HG02623 (cell line): Measurements from ENCODE around the gene RPL36A.
A peak's percentile ranks its signal among the peaks of the same experiment; 100 is the strongest.

Source experiments
- ATAC-seq: cut with Tn5 transposase; IDR thresholded peaks from one replicate; pipeline ENCODE4 v1.9.1; 2021; ENCODE audit warnings: moderate library complexity; ENCODE audit not compliant: unreplicated experiment

Gene RPL36A

DNA sequence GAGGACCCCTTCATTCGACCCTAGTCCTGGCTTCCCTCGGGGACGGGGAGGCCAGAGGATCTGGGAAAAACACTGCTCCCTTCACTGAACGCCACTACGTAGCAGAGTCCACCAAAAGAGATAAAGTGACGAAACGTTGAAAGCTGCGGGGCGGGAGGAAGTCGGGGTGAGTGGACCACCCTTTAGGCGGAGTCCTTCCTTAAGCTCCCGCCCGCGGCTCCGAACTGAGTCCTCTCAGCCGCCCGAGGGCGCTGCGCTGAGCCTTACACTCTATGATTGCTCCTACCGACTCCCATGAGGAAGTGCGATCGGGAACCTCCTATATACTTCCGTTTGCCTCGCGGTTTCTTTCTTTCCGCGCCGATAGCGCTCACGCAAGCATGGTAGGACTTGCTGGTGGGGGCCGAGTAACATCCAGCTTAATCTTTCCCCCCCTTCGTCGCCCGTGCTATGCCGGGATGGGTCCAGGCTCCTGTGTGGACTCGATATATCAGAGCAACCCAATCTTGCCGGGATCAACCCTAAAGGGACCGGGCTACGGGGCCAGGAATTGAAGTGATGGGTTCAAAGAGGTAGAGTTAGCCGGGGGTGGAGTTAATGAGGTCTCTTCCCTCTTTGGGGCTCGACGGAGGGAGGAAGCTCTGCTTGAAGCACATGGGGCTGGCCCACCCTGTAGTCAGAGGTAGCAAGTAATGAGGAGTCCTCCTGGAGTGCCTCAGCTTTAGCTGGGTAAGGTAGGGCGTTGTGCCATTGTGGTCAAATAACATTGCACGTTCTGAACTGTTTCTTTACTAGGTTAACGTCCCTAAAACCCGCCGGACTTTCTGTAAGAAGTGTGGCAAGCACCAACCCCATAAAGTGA lies at the start of gene RPL36A:
Gene RPL36A, plus strand, starts transcription at position 348 of the 862 bp plus-strand sequence. Its CDS starts 33 bp downstream, at position 381.
- peak; percentile 76 for ATAC-seq

GRCh38 chrX:101347859-101348451 lies 42.9 kb upstream of the RPL36A start:
- no peak for ATAC-seq

DNA sequence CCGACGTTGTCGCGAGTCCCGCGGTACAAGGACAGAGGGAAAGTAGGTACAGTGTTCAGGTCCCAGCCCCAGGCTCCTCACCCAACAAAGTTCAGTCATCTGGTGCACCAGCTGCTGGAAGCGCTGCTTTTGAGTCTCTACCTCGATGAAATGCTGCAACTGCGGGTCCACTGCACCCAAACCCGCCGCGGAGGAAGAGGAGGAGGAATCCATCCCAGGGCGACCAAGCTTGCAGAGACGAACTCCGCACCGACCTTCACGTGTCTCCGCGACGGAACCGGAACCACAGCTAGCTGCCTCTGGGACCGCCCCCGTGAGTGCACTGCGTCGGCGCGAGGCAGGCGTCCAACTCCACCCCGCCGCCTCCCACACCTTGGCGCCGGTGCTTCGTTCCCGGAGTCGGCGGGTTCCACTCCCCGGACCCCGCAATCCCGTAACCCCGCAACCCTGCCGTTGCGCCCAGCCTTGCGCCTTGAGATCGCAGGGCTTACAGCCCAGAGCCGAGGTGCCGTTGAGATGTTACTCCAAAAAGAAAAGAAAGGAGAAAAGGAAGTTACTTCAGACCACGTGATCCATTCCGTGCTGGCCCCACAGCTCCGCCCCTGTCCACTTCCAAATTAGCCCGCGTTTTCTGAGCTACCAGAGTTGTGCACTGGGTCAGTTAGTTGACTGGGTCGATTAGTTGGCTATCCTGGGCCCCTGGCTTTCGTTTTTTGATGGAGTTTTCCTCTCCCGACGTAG lies 42.2 kb upstream of the RPL36A start, which contains the start of gene TIMM8A:
Gene TIMM8A, minus strand, starts transcription at position 291 of the 741 bp plus-strand sequence. Its CDS starts 78 bp downstream, at position 213.
- ATAC-seq, result peak; percentile 99

DNA sequence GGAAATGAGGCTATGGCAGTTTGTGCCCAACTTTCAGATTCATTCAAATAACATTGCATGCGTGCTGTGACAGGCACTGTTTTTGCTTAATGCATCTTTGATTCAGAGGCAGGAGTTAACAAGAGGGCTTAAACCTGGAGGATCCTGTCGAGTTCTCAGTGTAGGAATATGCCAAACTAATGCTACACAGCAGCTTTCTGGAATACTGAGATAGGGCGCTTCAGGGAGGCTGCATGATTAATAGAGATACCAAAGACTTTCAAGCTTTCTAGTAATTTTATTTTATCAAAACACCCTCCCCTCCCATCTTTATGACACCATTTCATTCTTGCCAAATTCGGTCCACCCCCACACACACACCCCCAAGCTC lies 41.6 kb upstream of the RPL36A start:
- no peak for ATAC-seq

- ATAC-seq, result no peak
Observed at GRCh38 chrX:101357166-101357795, 33.5 kb upstream of the RPL36A start.

DNA sequence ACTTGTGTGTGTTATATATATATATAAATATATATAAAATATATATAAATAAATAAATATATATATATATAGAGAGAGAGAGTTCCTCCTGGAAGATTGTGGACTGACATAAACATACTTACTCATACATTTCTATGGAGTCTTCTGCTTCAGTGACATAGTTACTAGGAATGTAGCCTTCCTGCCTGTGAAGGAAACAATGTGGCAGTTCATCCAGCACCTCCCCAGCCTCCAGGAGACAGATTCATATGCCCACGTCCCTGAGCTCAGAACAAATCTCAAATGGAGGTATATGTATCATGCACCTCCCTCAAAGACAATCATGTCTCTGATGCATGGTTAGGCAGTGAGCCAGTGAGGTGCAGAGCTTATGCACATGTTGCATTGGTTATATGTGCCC lies 30.8 kb upstream of the RPL36A start:
- ATAC-seq, result no peak

DNA sequence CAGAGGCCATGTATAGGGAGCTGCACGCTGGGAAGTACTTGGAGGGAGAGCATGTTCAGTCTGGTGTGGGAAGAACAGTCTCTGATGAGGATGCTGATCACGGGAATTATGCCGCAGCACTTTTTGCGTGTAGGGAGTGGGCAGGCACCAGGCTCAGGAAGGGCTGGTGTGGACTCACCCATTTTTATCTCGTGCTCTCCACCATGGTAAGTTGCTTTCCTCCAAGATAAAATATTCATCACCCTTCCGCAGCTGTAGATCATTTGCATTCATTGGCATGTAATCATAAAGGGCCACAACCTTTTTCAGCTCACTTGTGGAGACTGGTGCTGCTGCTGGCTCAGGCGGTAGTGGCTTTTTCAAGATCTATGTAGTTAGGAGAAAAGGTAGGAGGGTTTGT lies 30.4 kb upstream of the RPL36A start:
- no peak for ATAC-seq

DNA sequence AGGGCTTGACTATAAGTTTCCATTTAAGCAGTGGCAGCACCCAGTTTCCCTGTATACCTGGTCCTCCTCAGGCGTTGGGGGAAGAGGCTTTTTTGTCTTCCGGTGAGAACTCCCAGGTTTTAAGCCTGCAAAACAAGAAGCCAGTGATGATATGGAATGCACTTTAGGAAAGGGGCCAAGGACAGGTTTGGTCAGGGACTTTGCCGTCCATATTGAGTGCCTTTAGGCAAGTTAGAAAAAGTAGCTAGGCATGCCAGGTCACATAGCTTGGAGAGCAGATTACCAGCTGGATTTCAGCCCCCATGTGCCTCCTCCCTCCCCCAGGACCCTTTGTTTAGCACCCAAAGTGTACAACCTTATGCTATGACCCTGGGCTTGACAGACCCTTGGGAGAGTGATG lies 28.7 kb upstream of the RPL36A start:
- ATAC-seq, result no peak

DNA sequence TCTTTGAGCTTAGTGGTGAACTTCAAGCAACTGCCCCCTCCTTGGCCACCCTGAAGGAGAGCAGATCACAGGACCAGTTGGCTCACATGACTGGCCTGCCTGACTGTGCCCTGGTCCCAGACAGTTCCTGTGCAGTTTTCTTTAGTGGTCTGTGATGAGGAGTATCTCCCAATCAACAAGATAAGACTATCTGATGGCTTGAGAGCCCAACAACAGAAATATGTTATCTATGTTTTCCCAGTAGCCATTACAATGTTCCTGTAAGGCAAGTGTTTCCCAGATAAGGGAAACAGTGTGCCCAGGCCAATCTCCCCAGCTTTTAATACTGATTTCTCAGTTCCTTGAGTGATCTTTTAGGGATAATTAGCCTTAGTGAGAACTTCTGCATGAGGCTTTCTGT lies 28.1 kb upstream of the RPL36A start:
- ATAC-seq, result no peak

DNA sequence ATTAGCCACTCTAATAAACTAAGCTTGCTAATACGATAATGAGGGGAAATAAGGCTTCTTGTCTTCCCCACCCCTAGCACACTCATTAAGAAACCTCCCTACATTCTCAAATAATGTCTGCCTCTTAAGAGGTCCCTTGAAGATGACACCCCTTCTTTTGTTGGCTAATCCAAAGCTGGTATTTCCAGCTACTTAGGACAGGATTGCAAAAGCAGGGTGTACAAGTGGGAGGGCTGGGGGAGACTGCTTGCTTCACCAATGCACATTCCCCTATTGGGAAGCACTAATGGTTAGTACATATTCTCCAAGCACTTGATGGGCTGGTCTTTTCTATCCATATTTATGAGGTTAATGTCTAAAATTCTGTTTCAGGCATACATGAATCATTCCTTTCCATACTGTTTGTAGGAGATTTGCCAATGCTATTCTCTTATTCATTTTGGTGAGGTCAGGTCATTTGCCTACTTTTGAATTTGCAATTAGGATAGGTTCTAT lies 25.5 kb upstream of the RPL36A start:
- ATAC-seq, result no peak

DNA sequence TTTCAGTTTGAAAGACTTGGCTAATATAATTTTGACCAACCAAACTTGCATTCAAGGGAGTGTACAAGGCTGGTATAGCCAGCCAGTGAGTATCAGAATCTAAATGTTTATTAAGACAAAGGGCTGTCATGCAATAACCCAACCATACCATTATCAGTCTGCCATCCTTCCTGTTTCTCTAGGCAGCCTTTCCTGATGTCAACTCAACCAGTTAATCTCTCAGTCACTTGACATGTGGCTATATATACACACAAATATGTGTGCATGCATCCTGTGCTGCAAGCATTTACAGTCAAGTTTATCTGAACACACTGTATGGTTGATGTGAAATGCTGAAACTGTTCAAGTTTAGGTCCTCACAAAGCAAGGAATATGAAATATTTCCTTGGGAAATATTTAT lies 22.0 kb upstream of the RPL36A start:
- no peak for ATAC-seq

GRCh38 chrX:101369687-101370086 lies 21.1 kb upstream of the RPL36A start:
- no peak for ATAC-seq

- ATAC-seq, result no peak
Observed at GRCh38 chrX:101370888-101371504, 19.8 kb upstream of the RPL36A start.

- no peak for ATAC-seq
Observed at GRCh38 chrX:101377547-101377946, 13.3 kb upstream of the RPL36A start.

DNA sequence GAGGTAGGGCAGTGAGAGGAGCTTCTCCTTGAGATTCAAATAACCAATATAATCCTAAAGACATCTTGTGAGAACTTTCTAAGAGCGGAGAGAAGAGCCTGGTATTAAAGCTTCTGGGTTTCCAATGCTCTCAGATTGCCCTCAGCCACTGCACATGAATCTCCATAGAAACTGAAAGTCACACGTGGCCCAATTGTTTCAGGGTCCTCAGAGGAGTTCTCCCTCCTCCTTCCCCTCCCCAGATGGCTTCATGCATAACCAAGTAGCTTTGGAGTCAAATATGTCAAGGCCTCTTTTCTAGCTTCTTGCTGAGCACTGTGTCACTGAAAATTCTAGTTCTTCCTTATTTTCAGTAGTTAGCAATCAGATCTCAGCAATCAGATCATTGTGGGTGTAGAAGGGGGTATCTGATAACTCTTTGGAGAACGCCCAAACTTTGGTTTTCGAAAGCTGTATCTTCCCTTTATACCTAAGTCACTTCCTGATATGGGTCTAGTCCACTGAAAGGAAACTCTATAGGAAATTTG lies 7.1 kb upstream of the RPL36A start:
- ATAC-seq, result peak; percentile 70

- ATAC-seq, result no peak
Observed at GRCh38 chrX:101385026-101385684, 5.7 kb upstream of the RPL36A start.

DNA sequence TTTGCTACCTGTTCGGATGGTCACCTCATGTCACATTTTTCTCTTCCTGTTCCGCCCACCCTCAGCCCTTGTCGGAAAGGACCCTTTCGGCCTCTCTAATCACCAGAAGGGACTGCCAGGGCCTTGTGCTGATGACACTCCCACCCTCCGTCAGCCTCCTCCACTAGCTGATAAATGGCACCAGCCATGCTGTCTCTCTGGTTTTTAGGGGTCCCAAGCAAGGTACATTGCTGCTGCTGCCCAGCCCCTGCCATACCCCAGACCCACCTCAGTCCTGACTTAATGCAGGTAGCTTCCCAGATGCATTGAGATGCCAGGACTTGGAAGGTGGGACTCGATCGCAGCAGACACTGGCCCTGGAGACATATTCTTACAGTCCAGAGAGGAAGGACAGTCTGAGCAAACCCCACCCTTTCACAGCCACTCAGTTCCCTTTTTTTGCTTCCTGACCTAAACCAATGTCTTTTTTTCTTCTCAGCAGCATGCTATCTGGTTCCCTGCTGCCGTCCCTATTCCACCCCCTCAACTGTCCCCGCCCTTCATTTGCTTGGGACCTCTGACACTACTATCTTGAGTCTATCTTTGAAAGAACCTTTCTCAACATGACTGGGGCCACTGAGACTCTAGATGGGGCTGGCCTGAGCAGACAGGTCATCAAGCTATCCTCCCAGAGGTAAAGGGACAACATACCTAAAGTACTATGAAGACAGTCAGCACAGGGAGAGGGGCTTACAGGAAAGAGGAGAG lies 4.8 kb upstream of the RPL36A start, which contains the start of gene BTK:
Gene BTK, minus strand, starts transcription at position 397 of the 747 bp plus-strand sequence. CDS start 10,907 bp downstream, outside the sequence.
- peak; percentile 64 for ATAC-seq

GRCh38 chrX:101386542-101386885 lies 4.3 kb upstream of the RPL36A start:
- no peak for ATAC-seq

DNA sequence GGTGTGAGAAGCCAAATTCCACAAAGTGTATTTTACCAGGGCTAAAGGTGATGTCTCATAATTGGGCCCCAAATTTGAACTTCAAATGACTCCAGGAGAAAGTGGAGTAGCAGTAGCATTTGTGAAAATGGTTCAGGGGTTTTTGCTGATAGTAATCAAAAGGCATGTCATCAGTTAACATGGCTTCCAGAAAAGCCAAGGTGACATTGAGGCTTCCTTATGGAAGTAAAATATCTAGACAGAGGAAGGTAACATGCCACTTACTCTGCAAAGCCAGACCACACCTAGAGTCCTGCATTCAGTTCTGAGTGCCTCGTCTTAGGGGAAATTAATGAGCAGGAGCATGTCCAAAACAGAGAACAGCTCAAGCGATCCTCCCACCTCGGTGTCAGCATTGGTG lies 2.2 kb upstream of the RPL36A start:
- ATAC-seq, result no peak
